Measurements from ENCODE around the gene PRX.

DNA sequence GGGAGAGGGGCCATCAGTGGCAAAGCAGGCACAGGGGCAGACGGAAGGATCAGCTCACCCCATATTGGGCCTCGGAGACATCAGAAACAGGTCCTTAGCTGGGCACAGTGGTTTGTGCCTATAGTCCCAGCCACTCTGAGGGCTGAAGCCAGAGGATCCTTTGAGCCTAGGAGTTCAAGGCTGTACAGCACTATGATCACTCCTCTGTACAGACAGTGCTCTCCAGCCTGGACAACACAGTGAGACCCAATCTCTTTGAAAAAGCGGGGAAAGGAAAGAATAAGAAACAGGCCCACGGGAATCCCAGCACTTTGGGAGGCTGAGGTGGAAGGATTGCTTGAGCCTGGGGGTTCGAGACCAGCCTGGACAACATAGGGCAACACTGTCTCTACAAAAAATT is 6.6 kb upstream of the PRX start:
- TF ChIP-seq, protein P1, sequence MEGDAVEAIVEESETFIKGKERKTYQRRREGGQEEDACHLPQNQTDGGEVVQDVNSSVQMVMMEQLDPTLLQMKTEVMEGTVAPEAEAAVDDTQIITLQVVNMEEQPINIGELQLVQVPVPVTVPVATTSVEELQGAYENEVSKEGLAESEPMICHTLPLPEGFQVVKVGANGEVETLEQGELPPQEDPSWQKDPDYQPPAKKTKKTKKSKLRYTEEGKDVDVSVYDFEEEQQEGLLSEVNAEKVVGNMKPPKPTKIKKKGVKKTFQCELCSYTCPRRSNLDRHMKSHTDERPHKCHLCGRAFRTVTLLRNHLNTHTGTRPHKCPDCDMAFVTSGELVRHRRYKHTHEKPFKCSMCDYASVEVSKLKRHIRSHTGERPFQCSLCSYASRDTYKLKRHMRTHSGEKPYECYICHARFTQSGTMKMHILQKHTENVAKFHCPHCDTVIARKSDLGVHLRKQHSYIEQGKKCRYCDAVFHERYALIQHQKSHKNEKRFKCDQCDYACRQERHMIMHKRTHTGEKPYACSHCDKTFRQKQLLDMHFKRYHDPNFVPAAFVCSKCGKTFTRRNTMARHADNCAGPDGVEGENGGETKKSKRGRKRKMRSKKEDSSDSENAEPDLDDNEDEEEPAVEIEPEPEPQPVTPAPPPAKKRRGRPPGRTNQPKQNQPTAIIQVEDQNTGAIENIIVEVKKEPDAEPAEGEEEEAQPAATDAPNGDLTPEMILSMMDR (IDR thresholded peaks at IDR 0.05): no peak
- no peak for TF ChIP-seq POLR2A (IDR thresholded peaks at IDR 0.05)
- TF ChIP-seq EP300 (IDR thresholded peaks at IDR 0.05): no peak
